Calu3 (cell line): ENCODE measurements around the gene ROBO2. TPM values are rescaled to one million over a fixed set of nuclear protein-coding genes. Genes with fewer than 3 reads are reported as not detected.

Experiments used
- BruUV-seq: library from RNA; stranded (reverse); fragments of 400-500 nt; replicated peaks from 2 replicates; lab custom pipeline; 2021; lab: Mats Ljungman, UMichigan
- CTCF ChIA-PET: fragments of 300-600 bp; sonication (Branson Sonifier 250); formaldehyde crosslinking; loops from one replicate; lab custom pipeline; 2022; ENCODE audit warnings: antibody characterized with exemption; lab: Charles Lee
- DNase-seq: peaks from one replicate; pipeline ENCODE4 v3.0.0; 2022
- H3K27ac Mint-ChIP-seq: one replicate; pipeline ENCODE4 v1.8.0; 2022; ENCODE audit warnings: mixed read lengths; ENCODE audit not compliant: unreplicated experiment
- H3K27me3 Mint-ChIP-seq: one replicate; pipeline ENCODE4 v1.8.0; 2022; ENCODE audit warnings: mixed read lengths; ENCODE audit not compliant: unreplicated experiment
- H3K36me3 Mint-ChIP-seq: one replicate; pipeline ENCODE4 v1.8.0; 2022; ENCODE audit warnings: mild to moderate bottlenecking, moderate library complexity, mixed read lengths; ENCODE audit not compliant: insufficient read depth, unreplicated experiment
- H3K4me1 Mint-ChIP-seq: one replicate; pipeline ENCODE4 v1.8.0; 2022; ENCODE audit warnings: mild to moderate bottlenecking, low read depth, mixed read lengths; ENCODE audit not compliant: unreplicated experiment
- H3K4me3 Mint-ChIP-seq: one replicate; pipeline ENCODE4 v1.8.0; 2022; ENCODE audit warnings: mild to moderate bottlenecking, low read depth, moderate library complexity, mixed read lengths; ENCODE audit not compliant: unreplicated experiment
- H3K9me3 Mint-ChIP-seq: one replicate; pipeline ENCODE4 v1.8.0; 2022; ENCODE audit warnings: low read depth, mixed read lengths; ENCODE audit not compliant: unreplicated experiment
- intact Hi-C: fragments of 100-400 bp; cut with micrococcal nuclease; formaldehyde crosslinking; loops from one replicate; pipeline ENCODE4 v1.10.0; 2022; ENCODE audit not compliant: unreplicated experiment
- total RNA-seq: library from RNA; stranded (reverse); gene quantifications from 2 replicates; pipeline ENCODE4 v1.2.3, GENCODE V29; 2022
- TF ChIP-seq, protein P1 (sequence below): fragments of 200-600 bp; IDR thresholded peaks from one replicate; pipeline ENCODE4 v1.8.0; 2022; ENCODE audit warnings: antibody characterized with exemption; ENCODE audit not compliant: unreplicated experiment

Gene ROBO2
- total RNA-seq, 1 experiment from 2014 or later: not detected

DNA sequence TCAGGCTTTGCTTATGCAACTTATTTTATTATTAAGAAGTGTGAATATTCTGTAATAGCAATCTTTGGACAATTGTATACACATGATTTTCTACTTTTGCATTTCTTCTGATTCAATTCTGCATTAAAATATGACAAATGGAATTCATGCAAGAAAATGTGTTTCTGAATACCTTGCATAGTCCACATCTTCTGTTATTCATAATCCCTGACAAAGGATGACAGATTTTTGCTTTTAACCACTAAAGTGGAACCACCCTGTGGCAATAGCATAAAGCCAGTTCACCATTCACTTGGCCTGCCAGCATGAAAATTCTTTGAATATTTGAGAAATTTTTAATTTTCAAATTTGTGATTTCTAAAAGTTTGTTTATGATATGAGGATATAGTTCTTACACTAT lies 397.0 kb downstream of the ROBO2 start:
- intact Hi-C loops: no loop called here
- BruUV-seq: no TSS peak
- no peak for DNase-seq
- Mint-ChIP-seq H3K4me3 (no peak overlapping the region), H3K4me1 (no peaks in the 10 kb centered on the region), H3K36me3 (no peaks in the 10 kb centered on the region), H3K27me3 (no peaks in the 10 kb centered on the region), H3K9me3 (peaks cover 6% of the 10 kb centered on the region), H3K27ac (no peak overlapping the region)
- TF ChIP-seq, protein P1, sequence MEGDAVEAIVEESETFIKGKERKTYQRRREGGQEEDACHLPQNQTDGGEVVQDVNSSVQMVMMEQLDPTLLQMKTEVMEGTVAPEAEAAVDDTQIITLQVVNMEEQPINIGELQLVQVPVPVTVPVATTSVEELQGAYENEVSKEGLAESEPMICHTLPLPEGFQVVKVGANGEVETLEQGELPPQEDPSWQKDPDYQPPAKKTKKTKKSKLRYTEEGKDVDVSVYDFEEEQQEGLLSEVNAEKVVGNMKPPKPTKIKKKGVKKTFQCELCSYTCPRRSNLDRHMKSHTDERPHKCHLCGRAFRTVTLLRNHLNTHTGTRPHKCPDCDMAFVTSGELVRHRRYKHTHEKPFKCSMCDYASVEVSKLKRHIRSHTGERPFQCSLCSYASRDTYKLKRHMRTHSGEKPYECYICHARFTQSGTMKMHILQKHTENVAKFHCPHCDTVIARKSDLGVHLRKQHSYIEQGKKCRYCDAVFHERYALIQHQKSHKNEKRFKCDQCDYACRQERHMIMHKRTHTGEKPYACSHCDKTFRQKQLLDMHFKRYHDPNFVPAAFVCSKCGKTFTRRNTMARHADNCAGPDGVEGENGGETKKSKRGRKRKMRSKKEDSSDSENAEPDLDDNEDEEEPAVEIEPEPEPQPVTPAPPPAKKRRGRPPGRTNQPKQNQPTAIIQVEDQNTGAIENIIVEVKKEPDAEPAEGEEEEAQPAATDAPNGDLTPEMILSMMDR: no peak
- CTCF ChIA-PET: no interaction called here

DNA sequence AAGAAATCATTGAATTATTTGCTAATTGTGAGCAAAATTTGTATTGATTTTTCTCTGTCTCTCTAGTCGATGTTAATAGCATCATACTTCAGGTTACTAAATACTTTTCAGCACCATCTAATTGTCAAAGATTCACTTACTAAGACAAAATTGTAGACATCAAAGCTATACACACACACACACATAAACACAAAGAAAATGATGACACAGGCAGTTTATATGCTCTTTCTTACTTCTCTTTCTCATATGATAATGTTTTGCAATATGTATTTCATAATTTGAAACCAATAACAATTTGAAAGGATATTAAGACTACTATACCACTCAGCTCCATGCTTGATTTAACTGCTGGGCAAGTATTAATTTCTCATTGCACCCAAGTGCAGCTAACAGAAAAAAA lies 406.2 kb downstream of the ROBO2 start:
- Mint-ChIP-seq H3K9me3 (no peaks in the 10 kb centered on the region), H3K4me1 (no peaks in the 10 kb centered on the region), H3K27ac (no peak overlapping the region), H3K36me3 (no peaks in the 10 kb centered on the region), H3K27me3 (no peaks in the 10 kb centered on the region), H3K4me3 (no peak overlapping the region)
- intact Hi-C loops: no loop called here
- BruUV-seq: no TSS peak
- TF ChIP-seq, protein P1: no peak
- CTCF ChIA-PET: no interaction called here
- DNase-seq: no peak

GRCh38 chr3:77446761-77447160 lies 406.9 kb downstream of the ROBO2 start:
- TF ChIP-seq, protein P1: no peak
- CTCF ChIA-PET: no interaction called here
- Mint-ChIP-seq H3K27ac (no peak overlapping the region), H3K36me3 (no peaks in the 10 kb centered on the region), H3K27me3 (no peaks in the 10 kb centered on the region), H3K9me3 (no peaks in the 10 kb centered on the region), H3K4me3 (no peak overlapping the region), H3K4me1 (no peaks in the 10 kb centered on the region)
- no TSS peak for BruUV-seq
- intact Hi-C loops: no loop called here
- no peak for DNase-seq

- no peaks in the 10 kb centered on the region for H3K27me3 Mint-ChIP-seq
- no peak overlapping the region for H3K27ac Mint-ChIP-seq
- no peak for DNase-seq
- no TSS peak for BruUV-seq
- H3K4me1 Mint-ChIP-seq: no peaks in the 10 kb centered on the region
- H3K9me3 Mint-ChIP-seq: peaks cover 2% of the 10 kb centered on the region
- no peak overlapping the region for H3K4me3 Mint-ChIP-seq
- TF ChIP-seq, protein P1: no peak
- CTCF ChIA-PET: no interaction called here
- H3K36me3 Mint-ChIP-seq: no peaks in the 10 kb centered on the region
- intact Hi-C loops: no loop called here
These were observed 409.8 kb downstream of the ROBO2 start for GRCh38 chr3:77449459-77450350.
